ENCODE data around the gene SORCS2. TPM values are rescaled to one million over a fixed set of nuclear protein-coding genes. Genes with fewer than 3 reads are reported as not detected.
"Not testable (repeated sequence)": the region's sequence is repeated elsewhere in the genome, so short reads cannot be mapped to it uniquely, and the experiment has no call there.

SORCS2 gene
- total and polyA plus RNA-seq, 8 donors = 4.6 to 9.7 (median 7.2) TPM

GRCh38 chr4:7572894-7573293, 380.6 kb downstream of the SORCS2 start:
- peaks cover 0 to 11% of the 10 kb centered on the region in 2 donors for H3K27me3 ChIP-seq
- H3K27ac ChIP-seq = no peak overlapping the region
- intact Hi-C loops (cut with DNase I) = no loop called here
- TF ChIP-seq, protein P1, sequence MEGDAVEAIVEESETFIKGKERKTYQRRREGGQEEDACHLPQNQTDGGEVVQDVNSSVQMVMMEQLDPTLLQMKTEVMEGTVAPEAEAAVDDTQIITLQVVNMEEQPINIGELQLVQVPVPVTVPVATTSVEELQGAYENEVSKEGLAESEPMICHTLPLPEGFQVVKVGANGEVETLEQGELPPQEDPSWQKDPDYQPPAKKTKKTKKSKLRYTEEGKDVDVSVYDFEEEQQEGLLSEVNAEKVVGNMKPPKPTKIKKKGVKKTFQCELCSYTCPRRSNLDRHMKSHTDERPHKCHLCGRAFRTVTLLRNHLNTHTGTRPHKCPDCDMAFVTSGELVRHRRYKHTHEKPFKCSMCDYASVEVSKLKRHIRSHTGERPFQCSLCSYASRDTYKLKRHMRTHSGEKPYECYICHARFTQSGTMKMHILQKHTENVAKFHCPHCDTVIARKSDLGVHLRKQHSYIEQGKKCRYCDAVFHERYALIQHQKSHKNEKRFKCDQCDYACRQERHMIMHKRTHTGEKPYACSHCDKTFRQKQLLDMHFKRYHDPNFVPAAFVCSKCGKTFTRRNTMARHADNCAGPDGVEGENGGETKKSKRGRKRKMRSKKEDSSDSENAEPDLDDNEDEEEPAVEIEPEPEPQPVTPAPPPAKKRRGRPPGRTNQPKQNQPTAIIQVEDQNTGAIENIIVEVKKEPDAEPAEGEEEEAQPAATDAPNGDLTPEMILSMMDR (IDR thresholded peaks at IDR 0.05) = no peak
- H3K9me3 ChIP-seq = peaks cover 0 to 48% of the 10 kb centered on the region in 2 donors
- H3K36me3 ChIP-seq = no peaks in the 10 kb centered on the region
- no peak overlapping the region for H3K4me3 ChIP-seq
- DNase-seq (no peak), ATAC-seq (no peak)
- no peaks in the 10 kb centered on the region for H3K4me1 ChIP-seq

GRCh38 chr4:7573576-7574091, 381.3 kb downstream of the SORCS2 start:
- H3K9me3 ChIP-seq = peaks cover 0 to 56% of the 10 kb centered on the region in 2 donors

GRCh38 chr4:7574287-7575014, 382.1 kb downstream of the SORCS2 start:
- H3K9me3 ChIP-seq = peaks cover 0 to 64% of the 10 kb centered on the region in 2 donors
- peaks cover 0 to 11% of the 10 kb centered on the region in 2 donors for H3K27me3 ChIP-seq
- intact Hi-C loops (cut with DNase I) = no loop called here
- H3K4me1 ChIP-seq = no peaks in the 10 kb centered on the region
- TF ChIP-seq, protein P1 (IDR thresholded peaks at IDR 0.05) = no peak
- DNase-seq (no peak), ATAC-seq (no peak)
- no peak overlapping the region for H3K27ac ChIP-seq
- H3K36me3 ChIP-seq = no peaks in the 10 kb centered on the region
- H3K4me3 ChIP-seq = no peak overlapping the region

More at GRCh38 chr4:7573576-7574091, 381.3 kb downstream of the SORCS2 start:
- Histone ChIP-seq H3K36me3 (no peaks in the 10 kb centered on the region), H3K27ac (no peak overlapping the region), H3K4me1 (no peaks in the 10 kb centered on the region), H3K27me3 (peaks cover 0 to 11% of the 10 kb centered on the region in 2 donors), H3K4me3 (no peak overlapping the region)
- ATAC-seq (no peak), DNase-seq (no peak)
- TF ChIP-seq, protein P1 (IDR thresholded peaks at IDR 0.05) = no peak
- intact Hi-C loops (cut with DNase I) = no loop called here

DNA sequence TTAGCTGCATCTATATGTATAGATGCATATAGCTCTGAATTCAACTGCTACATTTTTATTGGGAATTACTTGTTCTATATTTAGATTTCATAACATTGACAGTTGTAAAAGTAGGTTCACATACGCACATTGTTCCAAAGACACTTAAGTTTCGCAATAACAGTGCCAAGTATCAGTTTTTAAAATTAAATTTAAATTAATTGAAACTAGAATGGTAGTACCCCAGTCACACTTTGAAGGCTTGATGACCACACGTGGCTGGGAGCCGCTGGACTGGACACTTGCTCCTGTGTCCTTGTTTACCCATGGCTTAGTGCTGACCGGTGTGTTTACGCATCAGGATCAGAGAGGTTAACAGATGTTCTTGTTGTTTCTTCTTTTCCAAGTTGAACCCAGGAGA, 383.1 kb downstream of the SORCS2 start:
- Histone ChIP-seq H3K36me3 (no peaks in the 10 kb centered on the region), H3K9me3 (peaks cover 0 to 72% of the 10 kb centered on the region in 2 donors)

DNA sequence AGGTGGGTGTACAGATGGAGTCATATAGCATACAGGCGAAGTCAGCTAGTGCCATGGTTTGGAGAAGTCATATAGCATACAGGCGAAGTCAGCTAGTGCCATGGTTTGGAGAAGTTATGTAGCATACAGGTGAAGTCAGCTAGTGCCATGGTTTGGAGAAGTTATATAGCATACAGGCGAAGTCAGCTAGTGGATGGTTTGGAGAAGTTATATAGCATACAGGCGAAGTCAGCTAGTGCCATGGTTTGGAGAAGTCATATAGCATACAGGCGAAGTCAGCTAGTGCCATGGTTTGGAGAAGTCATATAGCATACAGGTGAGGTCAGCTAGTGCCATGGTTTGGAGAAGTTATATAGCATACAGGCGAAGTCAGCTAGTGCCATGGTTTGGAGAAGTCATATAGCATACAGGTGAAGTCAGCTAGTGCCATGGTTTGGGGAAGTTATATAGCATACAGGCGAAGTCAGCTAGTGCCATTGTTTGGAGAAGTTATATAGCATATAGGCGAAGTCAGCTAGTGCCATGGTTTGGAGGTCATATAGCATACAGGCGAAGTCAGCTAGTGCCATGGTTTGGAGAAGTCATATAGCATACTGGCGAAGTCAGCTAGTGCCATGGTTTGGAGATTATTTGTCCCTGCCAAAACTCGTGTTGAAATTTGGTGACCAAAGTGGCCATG, 385.2 kb downstream of the SORCS2 start:
- H3K9me3 ChIP-seq = peaks cover 0 to 73% of the 10 kb centered on the region in 2 donors
- ATAC-seq; H3K4me1 ChIP-seq; H3K4me3 ChIP-seq; H3K27ac ChIP-seq; DNase-seq; intact Hi-C loops (cut with DNase I); H3K27me3 ChIP-seq; H3K36me3 ChIP-seq: not testable (repeated sequence)

More for the DNA sequence above, 383.1 kb downstream of the SORCS2 start:
- peaks cover 0 to 11% of the 10 kb centered on the region in 2 donors for H3K27me3 ChIP-seq
- no peak overlapping the region for H3K27ac ChIP-seq
- intact Hi-C loops (cut with DNase I) = no loop called here
- ATAC-seq (no peak), DNase-seq (no peak)
- no peaks in the 10 kb centered on the region for H3K4me1 ChIP-seq
- TF ChIP-seq, protein P1 (IDR thresholded peaks at IDR 0.05) = no peak
- no peak overlapping the region for H3K4me3 ChIP-seq

All from left lung (tissue), 10 donors.